ENCODE measurements around the gene NSG2. TPM values are rescaled to one million over a fixed set of nuclear protein-coding genes. Genes with fewer than 3 reads are reported as not detected.
"Not testable (repeated sequence)": the region's sequence is repeated elsewhere in the genome, so short reads cannot be mapped to it uniquely, and the experiment has no call there.

The NSG2 gene
- total RNA-seq, 4 donors from 2014 or later, result 0.94 to 1.9 (median 1.8) TPM; not detected in 1

- H3K4me1 ChIP-seq, result no peaks in the 10 kb centered on the region
- no peaks in the 10 kb centered on the region for H3K36me3 ChIP-seq
- no peak for DNase-seq
- TF ChIP-seq POLR2A (IDR thresholded peaks at IDR 0.05), result no peak
- no peak for TF ChIP-seq CTCF (IDR thresholded peaks at IDR 0.05)
- H3K27ac ChIP-seq, result no peak overlapping the region
- no peaks in the 10 kb centered on the region for H3K9me3 ChIP-seq
- no peak overlapping the region for H3K4me3 ChIP-seq
- H3K27me3 ChIP-seq, result no peaks in the 10 kb centered on the region
Observed at GRCh38 chr5:174146556-174146955, 101.0 kb downstream of the NSG2 start.

DNA sequence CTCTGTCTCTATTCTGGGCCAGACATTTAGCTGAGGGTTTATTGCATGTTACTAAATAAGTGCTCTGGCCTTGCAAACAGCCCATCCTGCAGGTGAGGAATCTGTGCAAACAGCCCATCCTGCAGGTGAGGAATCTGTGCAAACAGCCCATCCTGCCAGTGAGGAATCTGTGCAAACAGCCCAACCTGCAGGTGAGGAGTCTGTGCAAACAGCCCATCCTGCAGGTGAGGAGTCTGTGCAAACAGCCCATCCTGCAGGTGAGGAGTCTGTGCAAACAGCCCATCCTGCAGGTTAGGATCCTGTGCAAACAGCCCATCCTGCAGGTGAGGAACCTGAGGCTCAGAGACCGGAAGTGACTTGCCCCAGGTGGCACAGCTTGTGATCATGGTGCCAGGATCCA, 101.5 kb downstream of the NSG2 start:
- not testable (repeated sequence) for H3K4me3 ChIP-seq, H3K9me3 ChIP-seq, H3K36me3 ChIP-seq, DNase-seq, H3K27me3 ChIP-seq, H3K27ac ChIP-seq, H3K4me1 ChIP-seq

GRCh38 chr5:174147551-174147950, 102.0 kb downstream of the NSG2 start:
- no peak for TF ChIP-seq CTCF (IDR thresholded peaks at IDR 0.05)
- no peak for TF ChIP-seq POLR2A (IDR thresholded peaks at IDR 0.05)

GRCh38 chr5:174148721-174149120, 103.2 kb downstream of the NSG2 start:
- Histone ChIP-seq H3K27me3 (no peaks in the 10 kb centered on the region), H3K36me3 (no peaks in the 10 kb centered on the region), H3K27ac (no peak overlapping the region), H3K4me1 (no peaks in the 10 kb centered on the region), H3K9me3 (no peaks in the 10 kb centered on the region), H3K4me3 (no peak overlapping the region)
- DNase-seq, result no peak
- TF ChIP-seq POLR2A (IDR thresholded peaks at IDR 0.05) (no peak), CTCF (IDR thresholded peaks at IDR 0.05) (no peak)

More at GRCh38 chr5:174147551-174147950, 102.0 kb downstream of the NSG2 start:
- no peaks in the 10 kb centered on the region for H3K9me3 ChIP-seq
- no peak for DNase-seq
- H3K36me3 ChIP-seq, result no peaks in the 10 kb centered on the region
- no peaks in the 10 kb centered on the region for H3K4me1 ChIP-seq
- H3K27ac ChIP-seq, result no peak overlapping the region
- H3K4me3 ChIP-seq, result no peak overlapping the region
- H3K27me3 ChIP-seq, result no peaks in the 10 kb centered on the region

- no peaks in the 10 kb centered on the region for H3K36me3 ChIP-seq
- H3K27me3 ChIP-seq, result no peaks in the 10 kb centered on the region
- no peak for TF ChIP-seq POLR2A (IDR thresholded peaks at IDR 0.05)
- no peak for DNase-seq
- no peaks in the 10 kb centered on the region for H3K9me3 ChIP-seq
- no peak overlapping the region for H3K27ac ChIP-seq
- H3K4me1 ChIP-seq, result no peaks in the 10 kb centered on the region
- no peak overlapping the region for H3K4me3 ChIP-seq
Observed at GRCh38 chr5:174149426-174149825, 103.9 kb downstream of the NSG2 start.

- no peaks in the 10 kb centered on the region for H3K27me3 ChIP-seq
- DNase-seq, result no peak
- H3K36me3 ChIP-seq, result no peaks in the 10 kb centered on the region
- H3K4me3 ChIP-seq, result no peak overlapping the region
- H3K9me3 ChIP-seq, result no peaks in the 10 kb centered on the region
- TF ChIP-seq POLR2A (IDR thresholded peaks at IDR 0.05) (no peak), CTCF (IDR thresholded peaks at IDR 0.05) (no peak)
- no peak overlapping the region for H3K27ac ChIP-seq
- H3K4me1 ChIP-seq, result no peaks in the 10 kb centered on the region
Observed at GRCh38 chr5:174149989-174150388, 104.5 kb downstream of the NSG2 start.

- no peak for TF ChIP-seq POLR2A (IDR thresholded peaks at IDR 0.05)
- TF ChIP-seq CTCF (IDR thresholded peaks at IDR 0.05), result no peak
- Histone ChIP-seq H3K4me3 (no peak overlapping the region), H3K27me3 (no peaks in the 10 kb centered on the region), H3K27ac (no peak overlapping the region), H3K4me1 (no peaks in the 10 kb centered on the region), H3K9me3 (no peaks in the 10 kb centered on the region), H3K36me3 (no peaks in the 10 kb centered on the region)
- DNase-seq, result no peak
Observed at GRCh38 chr5:174151599-174152181, 106.2 kb downstream of the NSG2 start.
